Lung (tissue), 12 donors: ENCODE results near the gene RMND5A. TPM values are rescaled to one million over a fixed set of nuclear protein-coding genes. Genes with fewer than 3 reads are reported as not detected.

Experiments used
- ATAC-seq: fragments of 200-7000 bp; cut with Tn5 transposase; one replicate; pipeline ENCODE4 v1.9.1; 2020; ENCODE audit warnings: moderate number of reproducible peaks; ENCODE audit not compliant: insufficient read depth, low FRiP score
- DNase-seq, 3 donors: peaks; one replicate each; pipeline ENCODE4 v3.0.0-alpha.2; 2013 to 2017
- H3K27ac ChIP-seq, 2 donors: one replicate each; pipeline ENCODE4 v1.5.1; 2013; ENCODE audit warnings: mild to moderate bottlenecking in 2 of 2, moderate library complexity in 2 of 2, control low read depth in 1 of 2, inconsistent platforms in 1 of 2, low read depth in 1 of 2, low read length in 1 of 2
- H3K27me3 ChIP-seq, 3 donors: one replicate each; pipeline ENCODE4 v1.5.1; 2013; ENCODE audit warnings: low read length in 2 of 3; ENCODE audit not compliant: control insufficient read depth in 3 of 3, insufficient read depth in 3 of 3
- H3K36me3 ChIP-seq, 4 donors: one replicate each; pipeline ENCODE4 v1.5.1; 2013; ENCODE audit warnings: low read length in 4 of 4, mild to moderate bottlenecking in 1 of 4, moderate library complexity in 1 of 4; ENCODE audit not compliant: control insufficient read depth in 4 of 4, insufficient read depth in 4 of 4
- H3K4me1 ChIP-seq, 5 donors: one replicate each; pipeline ENCODE4 v1.5.1; 2013; ENCODE audit warnings: low read length in 5 of 5, mild to moderate bottlenecking in 2 of 5, moderate library complexity in 1 of 5; ENCODE audit not compliant: control insufficient read depth in 5 of 5, insufficient read depth in 5 of 5
- H3K4me3 ChIP-seq: one replicate; pipeline ENCODE4 v1.5.1; 2013; ENCODE audit warnings: mild to moderate bottlenecking, control low read depth, moderate library complexity
- H3K9ac ChIP-seq, 2 donors: one replicate each; pipeline ENCODE4 v1.5.1; 2013; ENCODE audit warnings: low read length in 2 of 2, control low read depth in 1 of 2; ENCODE audit not compliant: insufficient read depth in 1 of 2
- H3K9me3 ChIP-seq, 4 donors: one replicate each; pipeline ENCODE4 v1.5.1; 2013; ENCODE audit warnings: low read length in 3 of 4, mild to moderate bottlenecking in 1 of 4, moderate library complexity in 1 of 4; ENCODE audit not compliant: control insufficient read depth in 4 of 4, insufficient read depth in 3 of 4
- WGBS, 2 donors: extraction: QIAGEN DNeasy Blood & Tissue Kit; methylation state at CpG; one replicate each; pipeline ENCODE4 v1.1.7; 2013; 5-methylcytosine and 5-hydroxymethylcytosine counted together
- polyA plus RNA-seq, 2 donors: library from polyadenylated mRNA; stranded (reverse); fragments of 200-250 nt; gene quantifications; one replicate each; pipeline ENCODE4 v1.2.1, GENCODE V29; 2013
- total RNA-seq, 2 donors: library from RNA; depleted of rRNA in 1 of 2; stranded (reverse); fragments of >200 nt in 1 of 2; gene quantifications; one replicate each; pipeline ENCODE4 v1.2.1, GENCODE V29; 2014 to 2021
- TF ChIP-seq, protein P1 (sequence below): IDR thresholded peaks from 2 replicates; pipeline ENCODE4 v1.5.1; 2012; ENCODE audit warnings: mild to moderate bottlenecking; ENCODE audit errors: control extremely low read depth, extremely low read depth
- donor health status: control.
- donor health status: control.
- donor health status: Bipolar disorder and iron deficiency.
- donor health status: healthy.
- donor health status: DM: yes; HTN: yes; CAD: no.

The RMND5A gene
- total and polyA plus RNA-seq, 4 donors, result 8.9 to 73.1 (median 16.6) TPM

DNA sequence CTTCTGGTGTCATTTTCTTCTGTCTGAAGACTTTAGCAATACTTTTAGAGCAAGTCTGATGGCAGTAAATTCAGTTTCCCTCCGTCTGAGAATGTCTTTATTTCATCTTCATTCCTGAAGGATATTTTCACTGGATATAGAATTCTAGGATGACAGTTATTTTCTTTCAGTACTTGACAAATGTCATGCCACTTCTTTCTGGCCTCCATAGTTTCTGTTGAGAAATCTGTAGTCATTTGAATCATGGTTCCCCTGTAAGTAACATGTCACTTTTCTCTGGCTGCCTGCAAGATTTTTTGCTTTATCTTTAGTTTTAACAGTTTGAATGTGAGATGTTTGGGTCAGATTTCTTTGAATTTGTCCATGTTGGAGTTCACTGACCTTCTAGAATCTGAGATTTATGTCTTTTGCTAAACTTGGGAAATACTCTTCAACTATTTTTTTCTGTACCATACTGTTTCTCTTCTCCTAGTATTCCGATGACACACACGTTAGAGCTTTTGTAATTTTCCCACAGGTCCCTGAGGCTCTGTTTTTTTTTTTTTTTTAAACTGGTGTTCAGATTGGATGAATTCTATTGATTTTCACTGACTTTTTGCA lies 30.2 kb downstream of the RMND5A start:
- Histone ChIP-seq H3K9me3 (peaks cover 0 to 8% (median 0%) of the 10 kb centered on the region in 4 donors), H3K4me1 (peaks cover 0 to 19% (median 0%) of the 10 kb centered on the region in 5 donors), H3K4me3 (no peak overlapping the region), H3K36me3 (peaks cover 5 to 26% (median 17%) of the 10 kb centered on the region in 4 donors), H3K27me3 (no peaks in the 10 kb centered on the region), H3K9ac (no peak overlapping the region), H3K27ac (no peak overlapping the region)
- 99% methylated on average over 3 of the region's 3 CpGs for WGBS, 2 donors
- TF ChIP-seq, protein P1, sequence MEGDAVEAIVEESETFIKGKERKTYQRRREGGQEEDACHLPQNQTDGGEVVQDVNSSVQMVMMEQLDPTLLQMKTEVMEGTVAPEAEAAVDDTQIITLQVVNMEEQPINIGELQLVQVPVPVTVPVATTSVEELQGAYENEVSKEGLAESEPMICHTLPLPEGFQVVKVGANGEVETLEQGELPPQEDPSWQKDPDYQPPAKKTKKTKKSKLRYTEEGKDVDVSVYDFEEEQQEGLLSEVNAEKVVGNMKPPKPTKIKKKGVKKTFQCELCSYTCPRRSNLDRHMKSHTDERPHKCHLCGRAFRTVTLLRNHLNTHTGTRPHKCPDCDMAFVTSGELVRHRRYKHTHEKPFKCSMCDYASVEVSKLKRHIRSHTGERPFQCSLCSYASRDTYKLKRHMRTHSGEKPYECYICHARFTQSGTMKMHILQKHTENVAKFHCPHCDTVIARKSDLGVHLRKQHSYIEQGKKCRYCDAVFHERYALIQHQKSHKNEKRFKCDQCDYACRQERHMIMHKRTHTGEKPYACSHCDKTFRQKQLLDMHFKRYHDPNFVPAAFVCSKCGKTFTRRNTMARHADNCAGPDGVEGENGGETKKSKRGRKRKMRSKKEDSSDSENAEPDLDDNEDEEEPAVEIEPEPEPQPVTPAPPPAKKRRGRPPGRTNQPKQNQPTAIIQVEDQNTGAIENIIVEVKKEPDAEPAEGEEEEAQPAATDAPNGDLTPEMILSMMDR, result no peak
- DNase-seq, result peak in 2 of 3 donors; percentile 9 to 13
- no peak for ATAC-seq

DNA sequence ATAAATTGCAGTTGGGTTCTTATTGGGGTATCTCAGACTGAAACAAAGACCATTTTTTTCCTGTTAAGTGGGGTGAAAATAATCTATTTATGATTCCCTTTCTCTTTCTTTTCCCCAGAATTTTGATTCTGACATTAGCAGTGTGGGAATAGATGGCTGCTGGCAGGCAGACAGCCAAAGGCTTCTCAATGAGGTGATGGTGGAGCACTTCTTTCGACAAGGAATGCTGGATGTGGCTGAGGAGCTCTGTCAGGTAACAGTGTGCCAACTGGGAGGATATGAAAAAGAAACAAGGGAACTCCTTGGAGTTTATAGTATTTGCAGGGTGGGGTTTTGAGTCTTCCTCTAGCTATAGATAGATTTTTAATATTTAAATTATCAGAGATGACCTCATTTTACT lies 31.7 kb downstream of the RMND5A start:
- Histone ChIP-seq H3K9me3 (peaks cover 0 to 8% (median 0%) of the 10 kb centered on the region in 4 donors), H3K4me1 (peaks cover 0 to 11% (median 0%) of the 10 kb centered on the region in 5 donors), H3K9ac (no peak overlapping the region), H3K27me3 (no peaks in the 10 kb centered on the region), H3K4me3 (no peak overlapping the region), H3K36me3 (peaks cover 5 to 30% (median 18%) of the 10 kb centered on the region in 4 donors), H3K27ac (no peak overlapping the region)
- TF ChIP-seq, protein P1, result no peak
- DNase-seq (no peak), ATAC-seq (no peak)
- 49 to 78% methylated on average over 1 of the region's 1 CpG for WGBS, 2 donors

DNA sequence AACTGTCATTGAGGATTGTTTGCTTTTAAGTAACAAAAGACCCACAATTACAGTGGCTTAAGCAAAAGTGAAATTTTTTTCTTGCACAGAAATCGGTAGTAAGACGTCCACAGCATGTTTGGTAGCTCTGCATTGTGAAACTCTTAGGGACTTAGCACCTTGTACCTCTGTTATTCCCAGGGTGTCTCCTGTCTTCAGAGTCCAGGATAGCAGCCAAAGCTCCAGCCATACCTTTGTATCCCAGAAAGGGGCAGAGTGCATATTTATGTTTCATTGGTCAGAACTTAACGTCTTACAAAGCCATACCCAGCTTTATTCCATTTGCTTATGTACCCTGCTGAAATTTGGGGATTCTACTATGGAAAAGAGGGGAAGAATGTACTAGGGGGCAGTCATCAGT lies 32.8 kb downstream of the RMND5A start:
- 96% methylated on average over 3 of the region's 3 CpGs for WGBS, 2 donors
- H3K9ac ChIP-seq, result no peak overlapping the region
- DNase-seq (no peak), ATAC-seq (no peak)
- H3K27me3 ChIP-seq, result no peaks in the 10 kb centered on the region
- H3K36me3 ChIP-seq, result peaks cover 5 to 30% (median 18%) of the 10 kb centered on the region in 4 donors
- peaks cover 0 to 5% (median 0%) of the 10 kb centered on the region in 5 donors for H3K4me1 ChIP-seq
- H3K9me3 ChIP-seq, result peaks cover 0 to 8% (median 0%) of the 10 kb centered on the region in 4 donors
- H3K4me3 ChIP-seq, result no peak overlapping the region
- TF ChIP-seq, protein P1, result no peak
- no peak overlapping the region for H3K27ac ChIP-seq
